Smooth muscle cell (in vitro differentiated cells): ENCODE measurements around the gene HSD17B2. TPM values are rescaled to one million over a fixed set of nuclear protein-coding genes. Genes with fewer than 3 reads are reported as not detected.

Experiments used
- DNase-seq: peaks from one replicate; lab custom pipeline; 2025; ENCODE audit not compliant: unreplicated experiment; lab: John Stamatoyannopoulos, UW
- H2AFZ ChIP-seq: fragments of 200-600 bp; sonication (generic); 2 replicates; pipeline ENCODE4 v1.6.0; 2016; ENCODE audit warnings: antibody characterized with exemption, low read depth, mild to moderate bottlenecking
- H3F3A ChIP-seq: fragments of 200-600 bp; sonication (generic); 2 replicates; pipeline ENCODE4 v1.6.0; 2017; ENCODE audit warnings: antibody characterized with exemption, low read depth
- H3K27ac ChIP-seq: fragments of 200-600 bp; sonication (generic); 2 replicates; pipeline ENCODE4 v1.5.1; 2016; ENCODE audit warnings: low read depth, mild to moderate bottlenecking
- H3K27me3 ChIP-seq: fragments of 200-600 bp; sonication (generic); 2 replicates; pipeline ENCODE4 v1.6.1; 2016; ENCODE audit warnings: low read depth, mild to moderate bottlenecking
- H3K36me3 ChIP-seq: fragments of 200-600 bp; sonication (generic); 2 replicates; pipeline ENCODE4 v1.5.1; 2016; ENCODE audit warnings: low read depth
- H3K4me1 ChIP-seq: fragments of 200-600 bp; sonication (generic); 2 replicates; pipeline ENCODE4 v1.5.1; 2016; ENCODE audit warnings: low read depth
- H3K4me2 ChIP-seq: fragments of 200-600 bp; sonication (generic); 2 replicates; pipeline ENCODE4 v1.6.0; 2016; ENCODE audit warnings: mild to moderate bottlenecking
- H3K4me3 ChIP-seq: fragments of 200-600 bp; sonication (generic); 2 replicates; pipeline ENCODE4 v1.5.1; 2016; ENCODE audit warnings: mild to moderate bottlenecking
- H3K79me2 ChIP-seq: fragments of 200-600 bp; sonication (generic); 2 replicates; pipeline ENCODE4 v1.6.0; 2016; ENCODE audit warnings: low read depth, mild to moderate bottlenecking
- H3K9ac ChIP-seq: fragments of 200-600 bp; sonication (generic); 2 replicates; pipeline ENCODE4 v1.6.0; 2016; ENCODE audit warnings: low read depth
- H3K9me3 ChIP-seq: fragments of 200-600 bp; sonication (generic); replicated peaks from 2 replicates; pipeline ENCODE4 v1.5.1; 2016; ENCODE audit warnings: low read depth
- H4K20me1 ChIP-seq: fragments of 200-600 bp; sonication (generic); 2 replicates; pipeline ENCODE4 v1.6.0; 2016; ENCODE audit warnings: low read depth
- WGBS: methylation state at CpG from one replicate; pipeline ENCODE4 v1.1.7; 2016; ENCODE audit warnings: low lambda C conversion rate; 5-methylcytosine and 5-hydroxymethylcytosine counted together
- polyA plus RNA-seq: library from polyadenylated mRNA; unstranded; fragments of >200 nt; fragmentation: Nextera tagmentation; extraction: Ambion mirVana; gene quantifications from 2 replicates; pipeline ENCODE4 v1.2.1, GENCODE V29; 2016
- total RNA-seq: library from RNA; depleted of rRNA; stranded (reverse); fragments of >200 nt; gene quantifications from 2 replicates; pipeline ENCODE4 v1.2.3, GENCODE V29; 2014
- TF ChIP-seq, protein P1 (sequence below): fragments of 200-600 bp; sonication (generic); IDR thresholded peaks from 2 replicates; pipeline ENCODE4 v1.5.1; 2017; ENCODE audit warnings: borderline replicate concordance, mild to moderate bottlenecking, antibody characterized with exemption; ENCODE audit not compliant: insufficient read depth, poor library complexity, severe bottlenecking

Gene HSD17B2
- total and polyA plus RNA-seq, 2 experiments from 2014 or later: 21.8 to 33.9 TPM

GRCh38 chr16:82082097-82082496, 47.0 kb downstream of the HSD17B2 start:
- Histone ChIP-seq H3K4me1 (no peaks in the 10 kb centered on the region), H3K9ac (no peak overlapping the region), H4K20me1 (no peaks in the 10 kb centered on the region), H3K4me3 (no peak overlapping the region), H3K27me3 (no peaks in the 10 kb centered on the region), H3F3A (no peaks in the 10 kb centered on the region), H3K36me3 (no peaks in the 10 kb centered on the region), H3K79me2 (no peaks in the 10 kb centered on the region), H3K9me3 (peaks cover 2% of the 10 kb centered on the region), H2AFZ (no peak overlapping the region), H3K27ac (peak overlapping the region; percentile 28), H3K4me2 (no peak overlapping the region)
- WGBS: 96% methylated on average over 1 of the region's 1 CpG
- TF ChIP-seq, protein P1, sequence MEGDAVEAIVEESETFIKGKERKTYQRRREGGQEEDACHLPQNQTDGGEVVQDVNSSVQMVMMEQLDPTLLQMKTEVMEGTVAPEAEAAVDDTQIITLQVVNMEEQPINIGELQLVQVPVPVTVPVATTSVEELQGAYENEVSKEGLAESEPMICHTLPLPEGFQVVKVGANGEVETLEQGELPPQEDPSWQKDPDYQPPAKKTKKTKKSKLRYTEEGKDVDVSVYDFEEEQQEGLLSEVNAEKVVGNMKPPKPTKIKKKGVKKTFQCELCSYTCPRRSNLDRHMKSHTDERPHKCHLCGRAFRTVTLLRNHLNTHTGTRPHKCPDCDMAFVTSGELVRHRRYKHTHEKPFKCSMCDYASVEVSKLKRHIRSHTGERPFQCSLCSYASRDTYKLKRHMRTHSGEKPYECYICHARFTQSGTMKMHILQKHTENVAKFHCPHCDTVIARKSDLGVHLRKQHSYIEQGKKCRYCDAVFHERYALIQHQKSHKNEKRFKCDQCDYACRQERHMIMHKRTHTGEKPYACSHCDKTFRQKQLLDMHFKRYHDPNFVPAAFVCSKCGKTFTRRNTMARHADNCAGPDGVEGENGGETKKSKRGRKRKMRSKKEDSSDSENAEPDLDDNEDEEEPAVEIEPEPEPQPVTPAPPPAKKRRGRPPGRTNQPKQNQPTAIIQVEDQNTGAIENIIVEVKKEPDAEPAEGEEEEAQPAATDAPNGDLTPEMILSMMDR: no peak
- no peak for DNase-seq

DNA sequence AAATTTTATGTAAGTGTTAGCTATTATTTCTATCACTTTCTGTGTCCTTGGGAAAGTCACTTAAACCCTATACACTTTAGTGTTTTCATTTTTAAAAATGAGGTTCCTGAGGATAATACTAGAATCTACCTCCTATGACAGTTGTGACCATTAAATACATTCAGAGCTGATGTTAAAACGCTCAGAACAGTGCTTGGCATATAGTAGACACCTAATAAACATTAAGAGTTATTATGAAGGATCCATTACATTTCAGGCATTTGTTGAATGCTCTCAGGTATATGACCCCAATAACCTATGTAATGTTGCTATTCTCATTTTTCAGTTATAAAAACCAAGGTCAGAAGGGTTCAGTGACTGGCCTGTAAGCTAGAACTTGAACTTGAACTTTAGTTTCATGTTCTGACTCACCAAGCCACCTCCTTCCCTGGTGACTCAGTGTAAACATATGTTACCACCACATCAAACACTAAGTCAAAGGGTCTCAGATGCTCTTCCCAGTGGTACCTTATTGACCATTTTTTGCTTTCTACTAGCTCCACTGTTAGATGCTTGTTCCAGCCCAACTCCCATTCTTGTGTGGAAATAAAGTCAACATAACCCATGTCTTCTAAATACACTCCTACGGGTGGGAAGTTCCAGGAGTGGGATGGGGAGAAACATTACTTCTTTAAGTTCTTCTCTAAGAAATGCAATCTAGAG, 47.6 kb downstream of the HSD17B2 start:
- no peak overlapping the region for H3K9ac ChIP-seq
- no peaks in the 10 kb centered on the region for H3F3A ChIP-seq
- TF ChIP-seq, protein P1: no peak
- H3K4me3 ChIP-seq: no peak overlapping the region
- no peak for DNase-seq
- H3K27ac ChIP-seq: peak overlapping the region; percentile 28
- WGBS: 67% methylated on average over 2 of the region's 2 CpGs
- H3K79me2 ChIP-seq: no peaks in the 10 kb centered on the region
- no peaks in the 10 kb centered on the region for H3K36me3 ChIP-seq
- H3K27me3 ChIP-seq: no peaks in the 10 kb centered on the region
- no peak overlapping the region for H2AFZ ChIP-seq
- H3K4me1 ChIP-seq: no peaks in the 10 kb centered on the region
- H3K4me2 ChIP-seq: no peak overlapping the region
- H4K20me1 ChIP-seq: no peaks in the 10 kb centered on the region
- H3K9me3 ChIP-seq: no peaks in the 10 kb centered on the region

DNA sequence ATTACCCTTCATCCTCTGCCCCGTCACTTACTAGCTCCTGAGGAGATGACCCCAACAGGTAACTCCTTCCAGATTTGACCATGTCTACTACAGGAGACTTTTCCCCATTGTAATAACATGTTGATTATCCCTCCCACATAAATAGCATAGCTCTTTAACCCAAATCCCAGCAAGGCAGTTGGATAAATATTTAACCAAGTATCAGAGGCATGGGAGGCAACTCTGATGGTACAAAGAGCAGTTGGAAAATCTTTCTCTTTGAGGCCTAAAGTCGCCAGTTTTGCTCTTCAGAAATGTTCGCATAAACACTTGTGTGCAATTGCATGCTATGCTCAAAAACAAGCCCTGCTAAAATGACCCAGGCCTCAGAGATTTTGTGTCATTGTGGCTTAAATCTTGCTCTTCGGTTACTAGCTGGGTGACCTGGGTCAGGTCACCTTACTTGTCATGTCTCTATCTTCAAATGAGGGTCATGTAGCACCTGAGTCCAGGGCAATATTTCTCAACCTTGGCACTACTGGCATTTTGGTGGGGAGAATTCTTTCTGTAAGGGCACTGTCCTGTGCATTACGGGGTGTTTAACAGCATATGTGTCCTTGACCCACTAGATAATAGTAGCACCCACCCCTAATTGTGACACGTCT, 48.8 kb downstream of the HSD17B2 start:
- Histone ChIP-seq H3K4me3 (no peak overlapping the region), H3K4me1 (no peaks in the 10 kb centered on the region), H4K20me1 (no peaks in the 10 kb centered on the region), H3K9ac (no peak overlapping the region), H3K4me2 (no peak overlapping the region), H2AFZ (no peak overlapping the region), H3K27me3 (no peaks in the 10 kb centered on the region), H3K36me3 (no peaks in the 10 kb centered on the region), H3K79me2 (no peaks in the 10 kb centered on the region), H3F3A (no peaks in the 10 kb centered on the region), H3K9me3 (no peaks in the 10 kb centered on the region), H3K27ac (no peak overlapping the region)
- 86% methylated on average over 6 of the region's 6 CpGs for WGBS
- no peak for DNase-seq
- TF ChIP-seq, protein P1: no peak
